ENCODE data around the gene NEO1.

The NEO1 gene

DNA sequence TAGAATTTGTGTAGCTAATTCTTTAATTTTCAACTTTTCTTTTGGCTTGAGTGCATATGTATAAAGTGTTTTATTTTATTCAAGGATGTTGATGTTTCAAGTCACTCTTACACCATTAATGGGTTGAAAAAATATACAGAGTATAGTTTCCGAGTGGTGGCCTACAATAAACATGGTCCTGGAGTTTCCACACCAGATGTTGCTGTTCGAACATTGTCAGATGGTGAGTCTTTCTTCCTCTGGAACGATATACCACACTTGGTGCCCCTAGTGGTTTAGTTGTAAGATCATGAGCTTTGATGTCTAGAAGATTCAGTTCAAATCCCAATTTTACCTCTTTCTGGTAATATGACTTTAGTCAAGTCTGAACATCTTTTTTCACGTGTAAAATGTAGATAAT is 197.2 kb downstream of the NEO1 start:
- H3K27ac ChIP-seq (ENCODE audit: low read length), result no peak overlapping the region
- H3K9me3 ChIP-seq (replicated peaks; ENCODE audit: insufficient read depth, low read length), result no peaks in the 10 kb centered on the region
- H3K9ac ChIP-seq (ENCODE audit: low read length), result no peak overlapping the region
- H3K4me1 ChIP-seq (ENCODE audit: low read length), result no peaks in the 10 kb centered on the region
- no peak for TF ChIP-seq EZH2 (optimal IDR thresholded peaks at IDR 0.05; ENCODE audit: low read depth, low read length)
- no peak for TF ChIP-seq CTCF (IDR thresholded peaks at IDR 0.05; ENCODE audit: low read length)
- TF ChIP-seq EZH2phosphoT487 (IDR thresholded peaks at IDR 0.05; ENCODE audit: low read length), result no peak
- no peaks in the 10 kb centered on the region for H3K36me3 ChIP-seq (replicated peaks; ENCODE audit: insufficient read depth, low read length)
- DNase-seq, result no peak
- no peak overlapping the region for H2AFZ ChIP-seq (ENCODE audit: low read length)
- no peaks in the 10 kb centered on the region for H4K20me1 ChIP-seq (ENCODE audit: insufficient read depth, low read length)
- H3K4me2 ChIP-seq (ENCODE audit: low read depth, low read length), result no peak overlapping the region
- no peaks in the 10 kb centered on the region for H3K27me3 ChIP-seq (replicated peaks; ENCODE audit: insufficient read depth, low read length)
- H3K9me2 ChIP-seq (replicated peaks; ENCODE audit: insufficient read depth, low read length), result no peaks in the 10 kb centered on the region
- no peaks in the 10 kb centered on the region for H3K79me2 ChIP-seq (ENCODE audit: low read length)
- no peak overlapping the region for H3K4me3 ChIP-seq (ENCODE audit: low read length)
- H3F3A ChIP-seq (ENCODE audit: insufficient read depth, low read length), result no peaks in the 10 kb centered on the region

DNA sequence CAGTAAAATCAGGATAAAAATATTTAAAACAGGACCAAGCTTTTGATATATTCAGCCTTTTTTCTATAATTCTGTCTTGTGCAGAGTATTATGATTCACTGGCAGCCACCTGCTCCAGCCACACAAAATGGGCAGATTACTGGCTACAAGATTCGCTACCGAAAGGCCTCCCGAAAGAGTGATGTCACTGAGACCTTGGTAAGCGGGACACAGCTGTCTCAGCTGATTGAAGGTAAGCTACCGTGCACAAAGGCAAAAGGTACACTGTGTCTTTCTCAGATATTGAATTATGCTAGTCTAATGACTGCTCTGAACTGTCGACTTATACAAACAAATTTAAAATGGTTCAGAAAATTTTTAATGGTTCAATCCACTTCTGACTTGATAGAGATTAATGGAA is 202.3 kb downstream of the NEO1 start:
- H3K9me3 ChIP-seq (replicated peaks; ENCODE audit: insufficient read depth, low read length), result no peaks in the 10 kb centered on the region
- no peak for DNase-seq
- H3F3A ChIP-seq (ENCODE audit: insufficient read depth, low read length), result no peaks in the 10 kb centered on the region
- H4K20me1 ChIP-seq (ENCODE audit: insufficient read depth, low read length), result no peaks in the 10 kb centered on the region
- no peaks in the 10 kb centered on the region for H3K36me3 ChIP-seq (replicated peaks; ENCODE audit: insufficient read depth, low read length)
- H3K9ac ChIP-seq (ENCODE audit: low read length), result no peak overlapping the region
- H3K4me3 ChIP-seq (ENCODE audit: low read length), result no peak overlapping the region
- no peaks in the 10 kb centered on the region for H3K27me3 ChIP-seq (replicated peaks; ENCODE audit: insufficient read depth, low read length)
- no peak overlapping the region for H2AFZ ChIP-seq (ENCODE audit: low read length)
- no peaks in the 10 kb centered on the region for H3K9me2 ChIP-seq (replicated peaks; ENCODE audit: insufficient read depth, low read length)
- TF ChIP-seq CTCF (IDR thresholded peaks at IDR 0.05; ENCODE audit: low read length), result no peak
- no peak for TF ChIP-seq EZH2 (optimal IDR thresholded peaks at IDR 0.05; ENCODE audit: low read depth, low read length)
- no peak for TF ChIP-seq EZH2phosphoT487 (IDR thresholded peaks at IDR 0.05; ENCODE audit: low read length)
- H3K79me2 ChIP-seq (ENCODE audit: low read length), result no peaks in the 10 kb centered on the region
- no peaks in the 10 kb centered on the region for H3K4me1 ChIP-seq (ENCODE audit: low read length)
- H3K27ac ChIP-seq (ENCODE audit: low read length), result no peak overlapping the region
- H3K4me2 ChIP-seq (ENCODE audit: low read depth, low read length), result no peak overlapping the region

- Histone ChIP-seq H3K4me3 (ENCODE audit: low read length) (no peak overlapping the region), H3K4me2 (ENCODE audit: low read depth, low read length) (no peak overlapping the region), H3K4me1 (ENCODE audit: low read length) (no peaks in the 10 kb centered on the region), H2AFZ (ENCODE audit: low read length) (no peak overlapping the region), H4K20me1 (ENCODE audit: insufficient read depth, low read length) (no peaks in the 10 kb centered on the region), H3K36me3 (replicated peaks; ENCODE audit: insufficient read depth, low read length) (no peaks in the 10 kb centered on the region), H3K9ac (ENCODE audit: low read length) (no peak overlapping the region), H3K9me3 (replicated peaks; ENCODE audit: insufficient read depth, low read length) (no peaks in the 10 kb centered on the region), H3K27ac (ENCODE audit: low read length) (no peak overlapping the region), H3K9me2 (replicated peaks; ENCODE audit: insufficient read depth, low read length) (no peaks in the 10 kb centered on the region), H3K79me2 (ENCODE audit: low read length) (no peaks in the 10 kb centered on the region), H3K27me3 (replicated peaks; ENCODE audit: insufficient read depth, low read length) (no peaks in the 10 kb centered on the region), H3F3A (ENCODE audit: insufficient read depth, low read length) (peaks cover 1% of the 10 kb centered on the region; the same call in 1 of the 2 replicates)
- DNase-seq, result no peak
- TF ChIP-seq EZH2 (optimal IDR thresholded peaks at IDR 0.05; ENCODE audit: low read depth, low read length), result no peak
- no peak for TF ChIP-seq CTCF (IDR thresholded peaks at IDR 0.05; ENCODE audit: low read length)
- TF ChIP-seq EZH2phosphoT487 (IDR thresholded peaks at IDR 0.05; ENCODE audit: low read length), result no peak
These were observed 206.2 kb downstream of the NEO1 start for GRCh38 chr15:73258271-73259108.
